GM18867 (cell line): Measurements from ENCODE around the gene KRT4.

Source experiments
- ATAC-seq: cut with Tn5 transposase; IDR thresholded peaks from one replicate; pipeline ENCODE4 v1.9.1; 2021; ENCODE audit warnings: mild to moderate bottlenecking, moderate library complexity; ENCODE audit not compliant: unreplicated experiment

KRT4 gene

DNA sequence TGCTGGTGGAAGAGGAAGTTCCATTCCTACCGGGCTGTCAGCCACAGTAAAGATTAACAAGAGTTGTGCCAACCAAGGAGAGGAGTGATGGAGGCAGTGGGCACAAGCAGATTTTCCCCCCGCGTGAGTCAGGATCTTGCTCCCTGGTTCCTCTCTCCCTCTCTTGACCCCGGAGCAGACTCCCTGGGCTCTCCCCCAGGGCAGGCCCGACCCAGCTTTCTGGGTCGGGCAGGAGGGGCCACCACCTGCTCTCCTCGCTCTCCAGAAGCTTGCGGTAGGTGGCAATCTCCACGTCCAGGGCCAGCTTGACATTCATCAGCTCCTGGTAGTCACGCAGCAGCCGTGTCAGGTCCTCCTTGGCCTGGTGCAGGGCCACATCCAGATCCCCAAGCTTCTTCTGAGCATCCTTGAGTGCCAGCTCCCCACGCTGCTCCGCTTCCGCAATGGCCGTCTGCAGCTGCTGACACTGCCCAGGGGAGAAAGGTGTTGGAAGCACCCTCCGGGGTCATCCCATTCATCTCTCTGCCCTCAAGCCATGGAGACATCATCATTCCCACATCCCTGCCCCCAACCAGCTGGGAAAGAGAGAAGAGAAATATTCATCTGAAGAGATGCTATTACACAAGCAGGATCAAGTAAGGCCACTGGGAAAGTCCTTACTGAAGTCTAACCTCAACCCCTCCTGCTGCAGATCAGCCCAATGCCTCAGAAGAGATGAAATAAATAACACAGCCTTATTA lies 9.0 kb upstream of the KRT4 start:
- ATAC-seq: no peak

GRCh38 chr12:52821826-52822660 lies 8.1 kb upstream of the KRT4 start:
- ATAC-seq: no peak

- ATAC-seq: no peak
These were observed 7.3 kb upstream of the KRT4 start for GRCh38 chr12:52821071-52821730.

DNA sequence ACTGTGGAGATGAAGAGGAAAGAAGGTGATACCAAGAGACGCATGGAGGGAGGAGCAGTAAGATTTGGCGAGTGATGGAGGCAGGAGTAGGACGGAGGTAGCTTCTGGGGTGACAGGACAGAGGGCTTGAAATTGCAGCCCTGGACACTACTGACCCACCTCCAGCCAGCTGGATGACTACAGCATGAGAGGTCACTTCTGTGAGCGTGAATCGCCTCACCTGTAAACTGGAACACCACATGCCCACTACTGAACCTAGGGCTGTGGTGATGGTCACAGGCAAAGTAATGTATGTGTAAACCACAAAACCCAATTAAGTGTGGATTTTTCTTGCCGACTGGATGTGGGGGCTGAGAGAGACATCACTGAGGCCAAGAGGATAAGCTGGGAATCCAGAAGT lies 6.6 kb upstream of the KRT4 start:
- ATAC-seq: no peak

- ATAC-seq: no peak
These were observed 6.0 kb upstream of the KRT4 start for GRCh38 chr12:52819731-52820510.

- ATAC-seq: no peak
These were observed 5.0 kb upstream of the KRT4 start for GRCh38 chr12:52818887-52819420.

DNA sequence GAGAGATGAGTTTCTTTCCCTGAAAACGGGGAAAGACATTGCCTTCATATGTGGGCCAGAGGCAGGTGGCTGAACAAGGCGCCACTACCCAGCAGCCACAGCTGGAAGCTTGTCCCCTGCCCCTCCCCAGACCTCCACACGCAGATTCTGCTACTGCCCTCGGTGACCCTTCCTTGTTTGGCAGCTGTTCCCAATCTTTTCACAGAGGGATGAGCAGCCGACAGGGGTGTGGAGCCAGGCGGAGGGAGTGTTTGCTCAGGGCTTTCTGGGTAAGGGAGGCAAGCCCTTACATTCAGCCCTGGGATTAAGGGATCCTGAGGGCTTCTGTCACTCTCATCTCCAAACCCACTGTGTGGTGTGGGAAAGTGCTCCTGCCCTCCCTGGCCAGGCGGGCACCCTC lies 4.5 kb upstream of the KRT4 start:
- no peak for ATAC-seq

DNA sequence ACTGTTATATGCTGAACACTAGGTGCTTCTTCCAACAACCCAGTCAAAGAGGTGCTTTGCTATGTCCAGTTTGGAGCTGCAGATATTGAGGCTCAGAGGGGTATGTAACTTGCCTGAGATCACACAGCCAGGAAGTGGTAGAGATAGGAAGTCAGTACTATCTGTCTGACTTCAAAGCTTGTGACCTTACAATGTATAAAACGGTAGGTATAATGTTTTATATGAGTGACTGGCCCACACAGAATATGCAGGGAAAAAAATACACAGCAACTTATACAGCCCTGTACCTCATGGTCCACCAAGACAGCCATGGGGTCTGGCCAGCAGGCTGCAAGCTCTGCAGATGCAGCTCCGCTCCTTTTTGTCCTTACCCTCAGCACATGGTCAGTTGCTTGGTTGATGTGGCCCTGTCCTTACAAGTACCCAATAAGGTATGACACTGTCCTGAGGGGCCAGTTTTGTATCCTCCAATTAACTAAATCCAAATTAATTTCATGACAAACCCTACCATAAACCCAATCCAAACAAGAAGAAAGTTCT lies 3.9 kb upstream of the KRT4 start:
- no peak for ATAC-seq

GRCh38 chr12:52817003-52817698 lies 3.2 kb upstream of the KRT4 start:
- ATAC-seq: no peak

GRCh38 chr12:52815676-52816588 lies 2.0 kb upstream of the KRT4 start:
- ATAC-seq: no peak

DNA sequence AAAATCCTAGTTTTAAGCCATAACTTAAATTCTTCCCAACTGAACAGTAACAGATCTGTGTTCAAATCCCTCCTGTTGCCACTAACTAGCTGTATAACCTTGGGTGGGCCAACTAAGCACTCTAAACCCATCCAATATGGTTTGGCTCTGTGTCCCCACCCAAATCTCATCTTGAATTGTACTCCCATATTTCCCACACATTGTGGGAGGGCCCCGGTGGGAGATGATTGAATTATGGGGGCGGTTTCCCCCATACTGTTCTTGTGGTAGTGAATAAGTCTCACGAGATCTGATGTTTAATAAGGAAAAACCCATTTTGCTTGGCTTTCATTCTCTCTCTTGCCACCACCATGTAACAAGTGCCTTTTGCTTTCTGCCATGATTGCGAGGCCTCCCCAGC lies 1.2 kb upstream of the KRT4 start:
- no peak for ATAC-seq

GRCh38 chr12:52814710-52815155 lies 817 bp upstream of the KRT4 start:
- no peak for ATAC-seq

- no peak for ATAC-seq
These were observed 605 bp downstream of the KRT4 start for GRCh38 chr12:52813203-52813819.

DNA sequence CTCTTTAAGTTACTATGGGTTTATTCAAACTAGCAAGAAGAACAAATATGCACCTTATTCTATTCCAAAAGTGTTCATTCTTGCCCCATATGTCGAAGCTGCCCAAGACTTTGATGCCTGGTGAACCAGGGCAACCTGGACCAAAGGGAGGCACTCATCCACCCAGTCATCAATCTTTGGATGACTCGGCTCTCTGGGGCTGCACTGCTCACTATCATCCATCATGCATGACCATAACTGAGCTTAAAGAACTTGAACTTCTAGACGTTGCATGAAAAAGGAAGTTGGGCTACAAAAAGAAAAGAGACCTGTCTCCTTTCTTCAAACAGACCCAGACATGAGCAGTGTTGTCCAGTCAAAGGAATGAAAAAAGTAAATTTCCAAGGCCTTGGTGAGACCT lies 1.2 kb downstream of the KRT4 start:
- ATAC-seq: no peak

GRCh38 chr12:52812073-52812400 lies 1.9 kb downstream of the KRT4 start:
- no peak for ATAC-seq

- no peak for ATAC-seq
These were observed 2.5 kb downstream of the KRT4 start for GRCh38 chr12:52811191-52812072.

GRCh38 chr12:52810554-52810953 lies 3.4 kb downstream of the KRT4 start:
- no peak for ATAC-seq
